Measurements from ENCODE around the gene CHADL. TPM values are rescaled to one million over a fixed set of nuclear protein-coding genes. Genes with fewer than 3 reads are reported as not detected.
A peak's percentile ranks its signal among the peaks of the same experiment; 100 is the strongest.

The CHADL gene
- total and polyA plus RNA-seq, 12 donors: 4.5 to 46.6 (median 10.6) TPM

GRCh38 chr22:41241133-41241676 is 474 bp upstream of the CHADL start:
- Histone ChIP-seq H3K27me3 (no peaks in the 10 kb centered on the region), H3K9me3 (no peaks in the 10 kb centered on the region), H3K36me3 (peaks cover 0 to 14% (median 0%) of the 10 kb centered on the region in 9 donors), H3K27ac (peak overlapping the region in 3 of 10 donors; percentile 11 to 25 (median 19)), H3K4me3 (no peak overlapping the region), H3K4me1 (peaks cover 7 to 21% (median 11%) of the 10 kb centered on the region in 9 donors)
- TF ChIP-seq CTCF (IDR thresholded peaks at IDR 0.05): no peak
- intact Hi-C loops (cut with DNase I): loop anchor here in 1 of 10 donors (10.0 kb wide), 1 partner anchor 64 kb away; the partner anchor contains the start of gene ZC3H7B
- WGBS, 2 donors: 91 to 95% methylated on average over 7 of the region's 7 CpGs
- DNase-seq (no peak), ATAC-seq (no peak)

- ATAC-seq (no peak), DNase-seq (no peak)
- Histone ChIP-seq H3K27ac (no peak overlapping the region), H3K27me3 (no peaks in the 10 kb centered on the region), H3K9me3 (no peaks in the 10 kb centered on the region), H3K36me3 (no peaks in the 10 kb centered on the region), H3K4me3 (no peak overlapping the region), H3K4me1 (peaks cover 8 to 35% (median 17%) of the 10 kb centered on the region in 9 donors)
- intact Hi-C loops (cut with DNase I): loop anchor here in 4 of 10 donors (5.0 to 10.0 kb wide), 4 partner anchors 42 to 147 kb away; partner anchors contain the start of genes EP300 (in 1 of the 4) and ZC3H7B (in 1 of the 4)
- WGBS, 2 donors: 75 to 80% methylated on average over 16 of the region's 16 CpGs
- TF ChIP-seq CTCF (IDR thresholded peaks at IDR 0.05): no peak
These were observed 1.1 kb downstream of the CHADL start for GRCh38 chr22:41239443-41240128.

- H3K27ac ChIP-seq: peak overlapping the region in 2 of 10 donors; percentile 68 to 69
- ATAC-seq: no peak
- H3K9me3 ChIP-seq: no peaks in the 10 kb centered on the region
- TF ChIP-seq CTCF (IDR thresholded peaks at IDR 0.05): no peak
- peaks cover 8 to 35% (median 17%) of the 10 kb centered on the region in 9 donors for H3K4me1 ChIP-seq
- DNase-seq: no peak
- H3K27me3 ChIP-seq: no peaks in the 10 kb centered on the region
- peak overlapping the region in 5 of 10 donors; percentile 33 to 55 (median 50) for H3K4me3 ChIP-seq
- intact Hi-C loops (cut with DNase I): loop anchor here in 3 of 10 donors (5.0 to 10.0 kb wide), 3 partner anchors 42 to 147 kb away; partner anchors contain the start of gene EP300 (in 1 of the 3)
- H3K36me3 ChIP-seq: no peaks in the 10 kb centered on the region
- 95 to 99% methylated on average over 22 to 32 of the region's 32 CpGs for WGBS, 2 donors
These were observed 1.9 kb downstream of the CHADL start for GRCh38 chr22:41238570-41239442.

Data from heart right ventricle (tissue), 16 donors.